NCI-H1694 (cell line): ENCODE results near the gene TMEM184A.
A peak's percentile ranks its signal among the peaks of the same experiment; 100 is the strongest.

Experiments
- DNase-seq: peaks from one replicate; lab custom pipeline; 2025; lab: John Stamatoyannopoulos, UW

Gene TMEM184A

GRCh38 chr7:1555813-1556543, at the start of gene TMEM184A:
Gene TMEM184A, minus strand, starts transcription at chr7:1556205. Its CDS starts 721 bp downstream, at chr7:1555484.
- DNase-seq, result peak; percentile 37

GRCh38 chr7:1604383-1604782, 48.4 kb upstream of the TMEM184A start:
- no peak for DNase-seq

- DNase-seq, result no peak
These were observed 47.6 kb upstream of the TMEM184A start for GRCh38 chr7:1603346-1604225.

GRCh38 chr7:1602386-1602785, 46.4 kb upstream of the TMEM184A start:
- DNase-seq, result no peak

- DNase-seq, result no peak
These were observed 46.0 kb upstream of the TMEM184A start for GRCh38 chr7:1601956-1602355.

GRCh38 chr7:1599640-1600395, 43.8 kb upstream of the TMEM184A start:
- no peak for DNase-seq

GRCh38 chr7:1598961-1599639, 43.1 kb upstream of the TMEM184A start:
- no peak for DNase-seq

- DNase-seq, result no peak
These were observed 42.3 kb upstream of the TMEM184A start for GRCh38 chr7:1598286-1598685.

- no peak for DNase-seq
These were observed 41.8 kb upstream of the TMEM184A start for GRCh38 chr7:1597791-1598190.

GRCh38 chr7:1597066-1597760, 41.2 kb upstream of the TMEM184A start:
- DNase-seq, result no peak

GRCh38 chr7:1596181-1597043, 40.4 kb upstream of the TMEM184A start:
- no peak for DNase-seq

- no peak for DNase-seq
These were observed 39.6 kb upstream of the TMEM184A start for GRCh38 chr7:1595636-1596035.

- DNase-seq, result no peak
These were observed 39.0 kb upstream of the TMEM184A start for GRCh38 chr7:1595027-1595426.

- no peak for DNase-seq
These were observed 38.0 kb upstream of the TMEM184A start for GRCh38 chr7:1593904-1594421.

- no peak for DNase-seq
These were observed 37.3 kb upstream of the TMEM184A start for GRCh38 chr7:1593091-1593866.

GRCh38 chr7:1592299-1592871, 36.4 kb upstream of the TMEM184A start:
- DNase-seq, result no peak

- no peak for DNase-seq
These were observed 35.9 kb upstream of the TMEM184A start for GRCh38 chr7:1591876-1592275.

GRCh38 chr7:1591396-1591795, 35.4 kb upstream of the TMEM184A start:
- DNase-seq, result no peak

GRCh38 chr7:1590887-1591286, 34.9 kb upstream of the TMEM184A start:
- DNase-seq, result no peak
